ENCODE measurements around the gene RAX. TPM values are rescaled to one million over a fixed set of nuclear protein-coding genes. Genes with fewer than 3 reads are reported as not detected.

The RAX gene
- total RNA-seq, 1 experiment from 2014 or later, result 18.3 TPM

DNA sequence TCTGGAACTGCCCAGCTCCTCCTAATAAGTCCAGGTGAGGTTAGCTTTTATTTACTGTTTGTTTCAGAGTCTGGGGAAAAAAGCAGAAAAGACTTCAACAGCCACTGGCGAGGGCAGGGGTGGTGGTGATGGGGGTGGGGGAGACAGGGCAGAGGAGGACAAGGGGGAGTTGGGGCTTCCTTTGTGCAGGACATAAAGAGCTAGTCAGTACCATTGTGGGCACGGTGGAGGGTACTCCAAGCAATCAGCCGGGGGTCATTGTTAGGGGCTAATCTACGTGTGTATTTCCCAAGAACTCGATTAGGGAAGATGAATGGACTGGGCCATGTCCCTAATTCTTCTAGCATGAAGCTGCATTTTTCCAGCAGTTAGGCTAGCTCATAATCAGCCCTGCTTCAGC, 2.8 kb upstream of the RAX start:
- Histone ChIP-seq H3K36me3 (ENCODE audit: insufficient read depth, low read length, poor library complexity, severe bottlenecking) (no peaks in the 10 kb centered on the region), H3K27ac (ENCODE audit: low read depth, low read length, poor library complexity, severe bottlenecking) (no peak overlapping the region), H3K27me3 (replicated peaks; ENCODE audit: insufficient read depth, low read depth, low read length, poor library complexity) (no peaks in the 10 kb centered on the region), H3K4me3 (ENCODE audit: low read depth, low read length, poor library complexity, severe bottlenecking) (no peak overlapping the region), H3K9me3 (ENCODE audit: low read depth, low read length, poor library complexity, severe bottlenecking) (no peaks in the 10 kb centered on the region), H3K4me1 (ENCODE audit: insufficient read depth, low read length, poor library complexity, severe bottlenecking) (peaks cover 4% of the 10 kb centered on the region)
- no TSS peak for BruUV-seq (replicated peaks)
- intact Hi-C loops (cut with micrococcal nuclease; ENCODE audit: unreplicated experiment), result no loop called here
- TF ChIP-seq EZH2 (IDR thresholded peaks at IDR 0.05; ENCODE audit: borderline replicate concordance, low read depth, low read length, poor library complexity, severe bottlenecking), result no peak
- TF ChIP-seq, protein P1, sequence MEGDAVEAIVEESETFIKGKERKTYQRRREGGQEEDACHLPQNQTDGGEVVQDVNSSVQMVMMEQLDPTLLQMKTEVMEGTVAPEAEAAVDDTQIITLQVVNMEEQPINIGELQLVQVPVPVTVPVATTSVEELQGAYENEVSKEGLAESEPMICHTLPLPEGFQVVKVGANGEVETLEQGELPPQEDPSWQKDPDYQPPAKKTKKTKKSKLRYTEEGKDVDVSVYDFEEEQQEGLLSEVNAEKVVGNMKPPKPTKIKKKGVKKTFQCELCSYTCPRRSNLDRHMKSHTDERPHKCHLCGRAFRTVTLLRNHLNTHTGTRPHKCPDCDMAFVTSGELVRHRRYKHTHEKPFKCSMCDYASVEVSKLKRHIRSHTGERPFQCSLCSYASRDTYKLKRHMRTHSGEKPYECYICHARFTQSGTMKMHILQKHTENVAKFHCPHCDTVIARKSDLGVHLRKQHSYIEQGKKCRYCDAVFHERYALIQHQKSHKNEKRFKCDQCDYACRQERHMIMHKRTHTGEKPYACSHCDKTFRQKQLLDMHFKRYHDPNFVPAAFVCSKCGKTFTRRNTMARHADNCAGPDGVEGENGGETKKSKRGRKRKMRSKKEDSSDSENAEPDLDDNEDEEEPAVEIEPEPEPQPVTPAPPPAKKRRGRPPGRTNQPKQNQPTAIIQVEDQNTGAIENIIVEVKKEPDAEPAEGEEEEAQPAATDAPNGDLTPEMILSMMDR (conservative IDR thresholded peaks at IDR 0.05; ENCODE audit: low read depth, low read length), result no peak
- POLR2A ChIA-PET (ENCODE audit: low non-redundant PET), result no interaction called here
- DNase-seq (ENCODE audit: low spot score), result no peak
- CTCF ChIA-PET, result interaction anchor here (0.6 kb wide), 1 partner anchor 32 kb away, joined by 4 read pairs; no protein-coding TSS in a partner anchor

DNA sequence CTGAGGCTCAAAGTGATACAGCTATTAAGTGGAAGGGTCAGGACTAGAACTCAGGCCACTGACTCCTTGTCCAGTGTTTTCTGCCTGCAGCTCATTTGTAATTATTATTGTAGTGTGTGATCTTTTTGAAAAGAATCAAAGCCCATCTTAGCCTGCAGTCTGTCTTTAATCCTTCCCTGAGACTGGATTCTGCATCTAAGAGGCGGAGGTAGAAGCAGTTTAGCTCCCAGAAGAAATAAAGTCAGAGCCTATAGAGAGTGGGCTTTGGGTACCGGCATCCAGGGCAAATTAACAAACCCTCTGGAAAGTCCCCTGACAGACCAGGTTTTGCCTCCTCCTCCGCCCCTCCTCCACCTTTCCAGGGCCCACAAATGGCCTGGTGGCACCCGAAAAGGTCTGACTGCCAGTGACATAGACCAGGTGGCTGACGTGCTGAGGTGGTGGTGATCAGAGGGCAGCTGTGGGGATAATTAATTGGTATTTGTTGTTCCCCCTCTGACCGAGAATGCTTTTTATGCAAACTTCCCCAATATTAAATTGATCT, 2.2 kb upstream of the RAX start:
- H3K4me1 ChIP-seq (ENCODE audit: insufficient read depth, low read length, poor library complexity, severe bottlenecking), result peaks cover 10% of the 10 kb centered on the region
- TF ChIP-seq, protein P1 (conservative IDR thresholded peaks at IDR 0.05; ENCODE audit: low read depth, low read length), result no peak
- no peak for TF ChIP-seq EZH2 (IDR thresholded peaks at IDR 0.05; ENCODE audit: borderline replicate concordance, low read depth, low read length, poor library complexity, severe bottlenecking)
- BruUV-seq (replicated peaks), result no TSS peak
- ChIA-PET POLR2A (ENCODE audit: low non-redundant PET) (no interaction called here), CTCF (interaction anchor here (0.6 kb wide), 1 partner anchor 33 kb away, joined by 4 read pairs; no protein-coding TSS in a partner anchor)
- no peaks in the 10 kb centered on the region for H3K9me3 ChIP-seq (ENCODE audit: low read depth, low read length, poor library complexity, severe bottlenecking)
- DNase-seq (ENCODE audit: low spot score), result no peak
- no peaks in the 10 kb centered on the region for H3K36me3 ChIP-seq (ENCODE audit: insufficient read depth, low read length, poor library complexity, severe bottlenecking)
- intact Hi-C loops (cut with micrococcal nuclease; ENCODE audit: unreplicated experiment), result no loop called here
- no peak overlapping the region for H3K27ac ChIP-seq (ENCODE audit: low read depth, low read length, poor library complexity, severe bottlenecking)
- H3K27me3 ChIP-seq (replicated peaks; ENCODE audit: insufficient read depth, low read depth, low read length, poor library complexity), result no peaks in the 10 kb centered on the region
- H3K4me3 ChIP-seq (ENCODE audit: low read depth, low read length, poor library complexity, severe bottlenecking), result no peak overlapping the region

DNA sequence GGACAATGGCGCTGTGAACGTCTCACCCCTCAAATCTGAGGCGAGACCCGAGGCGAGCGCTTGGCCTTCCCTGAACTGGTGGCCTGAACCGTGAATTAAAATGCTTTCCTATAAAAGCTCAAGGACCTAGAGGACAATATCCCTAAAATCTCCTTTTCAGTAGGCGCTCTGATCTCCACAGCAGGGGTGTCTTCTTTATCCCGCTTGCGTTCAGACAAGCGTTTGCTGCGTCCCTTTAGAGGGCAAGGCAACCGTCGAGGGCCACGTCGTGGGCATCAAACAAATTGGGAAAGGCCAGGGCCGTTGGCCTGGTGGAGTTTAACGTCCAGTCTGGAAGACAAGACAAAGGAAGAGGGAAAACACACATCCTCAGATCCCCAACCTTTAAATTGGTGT, 1.3 kb upstream of the RAX start:
- H3K27me3 ChIP-seq (replicated peaks; ENCODE audit: insufficient read depth, low read depth, low read length, poor library complexity), result no peaks in the 10 kb centered on the region
- no peak overlapping the region for H3K27ac ChIP-seq (ENCODE audit: low read depth, low read length, poor library complexity, severe bottlenecking)
- H3K36me3 ChIP-seq (ENCODE audit: insufficient read depth, low read length, poor library complexity, severe bottlenecking), result no peaks in the 10 kb centered on the region
- H3K4me3 ChIP-seq (ENCODE audit: low read depth, low read length, poor library complexity, severe bottlenecking), result no peak overlapping the region
- no peak for DNase-seq (ENCODE audit: low spot score)
- no peak for TF ChIP-seq EZH2 (IDR thresholded peaks at IDR 0.05; ENCODE audit: borderline replicate concordance, low read depth, low read length, poor library complexity, severe bottlenecking)
- TF ChIP-seq, protein P1 (conservative IDR thresholded peaks at IDR 0.05; ENCODE audit: low read depth, low read length), result no peak
- H3K4me1 ChIP-seq (ENCODE audit: insufficient read depth, low read length, poor library complexity, severe bottlenecking), result peaks cover 19% of the 10 kb centered on the region
- intact Hi-C loops (cut with micrococcal nuclease; ENCODE audit: unreplicated experiment), result no loop called here
- CTCF ChIA-PET, result no interaction called here
- no peaks in the 10 kb centered on the region for H3K9me3 ChIP-seq (ENCODE audit: low read depth, low read length, poor library complexity, severe bottlenecking)
- BruUV-seq (replicated peaks), result no TSS peak
- POLR2A ChIA-PET (ENCODE audit: low non-redundant PET), result no interaction called here

Data from A673 (cell line).